CD4-positive, alpha-beta T cell treated with Interleukin-17A for 4 hours (primary cell): ENCODE data around the gene SLC13A5.

Experiments used
- DNase-seq: peaks from one replicate; pipeline ENCODE4 v3.0.0-alpha.2; 2020; ENCODE audit warnings: mixed read lengths

Gene SLC13A5

DNA sequence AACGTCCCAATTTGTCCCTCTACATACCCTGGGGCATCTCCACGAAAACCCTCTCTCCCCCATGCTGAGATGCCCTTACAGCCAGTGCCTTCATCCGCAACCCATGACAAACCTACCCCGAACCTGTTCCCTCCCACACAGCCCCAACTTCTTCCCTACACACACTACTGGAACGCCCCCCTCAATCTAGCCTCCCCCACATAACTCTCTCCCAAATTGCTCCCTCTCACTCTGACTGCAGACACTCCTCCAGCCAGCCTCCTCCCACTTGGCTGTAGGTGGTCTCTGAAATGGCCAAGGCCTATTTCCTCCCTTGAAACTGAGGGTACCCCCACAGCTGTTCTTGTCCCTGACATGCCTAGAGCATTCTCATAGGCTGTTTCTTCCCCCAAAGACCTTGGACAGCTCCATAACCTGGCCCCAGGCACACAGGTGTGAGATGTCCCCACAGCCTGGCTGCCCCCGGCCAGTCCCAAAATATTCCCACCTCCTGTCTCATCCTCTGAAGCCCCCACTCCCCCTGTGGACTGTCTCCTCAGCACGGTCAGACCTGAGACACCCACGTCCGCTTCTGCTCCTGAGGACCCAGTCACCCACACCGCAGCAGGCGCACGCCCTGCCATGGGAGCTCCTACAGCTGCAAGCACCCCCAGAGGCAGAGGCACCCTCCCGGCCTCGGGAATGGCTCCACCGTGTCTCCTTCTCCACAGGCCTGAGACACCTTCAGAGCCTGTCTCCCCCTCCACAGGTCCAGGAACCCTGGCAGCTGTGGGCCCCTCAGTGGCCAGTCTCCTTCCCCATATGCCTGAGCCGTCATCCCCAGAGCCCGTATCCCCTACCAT is 76.3 kb downstream of the SLC13A5 start:
- DNase-seq = no peak

GRCh38 chr17:6636105-6636504 is 77.1 kb downstream of the SLC13A5 start:
- no peak for DNase-seq
